Measurements from ENCODE around the gene ACADM.
"Not testable (repeated sequence)": the region's sequence is repeated elsewhere in the genome, so short reads cannot be mapped to it uniquely, and the experiment has no call there.

DNA sequence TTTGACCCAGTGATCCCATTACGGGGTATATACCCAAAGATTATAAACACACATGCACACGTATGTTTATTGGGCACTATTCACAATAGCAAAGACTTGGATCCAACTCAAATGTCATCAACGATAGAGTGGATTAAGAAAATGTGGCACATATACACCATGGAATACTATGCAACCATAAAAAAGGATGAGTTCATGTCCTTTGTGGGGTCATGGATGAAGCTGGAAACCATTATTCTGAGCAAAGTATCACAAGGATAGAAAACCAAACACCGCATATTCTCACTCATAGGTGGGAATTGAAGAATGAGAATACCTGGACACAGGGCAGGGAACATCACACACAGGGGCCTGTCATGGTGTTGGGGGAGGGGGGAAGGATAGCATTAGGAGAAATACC is 59.4 kb downstream of the ACADM start:
- TF ChIP-seq EZH2 (optimal IDR thresholded peaks at IDR 0.05; ENCODE audit: low read depth, low read length): not testable (repeated sequence)
- TF ChIP-seq, protein P1, sequence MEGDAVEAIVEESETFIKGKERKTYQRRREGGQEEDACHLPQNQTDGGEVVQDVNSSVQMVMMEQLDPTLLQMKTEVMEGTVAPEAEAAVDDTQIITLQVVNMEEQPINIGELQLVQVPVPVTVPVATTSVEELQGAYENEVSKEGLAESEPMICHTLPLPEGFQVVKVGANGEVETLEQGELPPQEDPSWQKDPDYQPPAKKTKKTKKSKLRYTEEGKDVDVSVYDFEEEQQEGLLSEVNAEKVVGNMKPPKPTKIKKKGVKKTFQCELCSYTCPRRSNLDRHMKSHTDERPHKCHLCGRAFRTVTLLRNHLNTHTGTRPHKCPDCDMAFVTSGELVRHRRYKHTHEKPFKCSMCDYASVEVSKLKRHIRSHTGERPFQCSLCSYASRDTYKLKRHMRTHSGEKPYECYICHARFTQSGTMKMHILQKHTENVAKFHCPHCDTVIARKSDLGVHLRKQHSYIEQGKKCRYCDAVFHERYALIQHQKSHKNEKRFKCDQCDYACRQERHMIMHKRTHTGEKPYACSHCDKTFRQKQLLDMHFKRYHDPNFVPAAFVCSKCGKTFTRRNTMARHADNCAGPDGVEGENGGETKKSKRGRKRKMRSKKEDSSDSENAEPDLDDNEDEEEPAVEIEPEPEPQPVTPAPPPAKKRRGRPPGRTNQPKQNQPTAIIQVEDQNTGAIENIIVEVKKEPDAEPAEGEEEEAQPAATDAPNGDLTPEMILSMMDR (IDR thresholded peaks at IDR 0.05; ENCODE audit: low read length): not testable (repeated sequence)

All from MM.1S (cell line).